ENCODE measurements around the gene CCDC15.

DNA sequence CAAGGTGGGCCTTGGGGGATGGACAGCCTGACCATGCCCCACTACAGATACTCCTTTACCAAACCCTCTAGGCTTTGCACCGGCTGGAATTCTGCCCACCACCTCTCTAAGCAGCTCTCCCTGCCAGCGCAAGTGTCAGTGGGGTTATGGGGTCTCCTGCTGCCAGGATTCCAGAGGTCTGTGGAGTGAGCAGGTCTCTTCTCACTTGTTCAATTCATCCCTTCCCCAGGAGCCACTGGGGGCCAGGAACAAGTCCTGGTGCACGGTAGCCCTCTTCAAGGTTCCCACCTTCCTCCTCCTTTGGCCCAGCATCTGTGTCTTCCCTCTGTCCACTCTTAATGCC is 30.5 kb downstream of the CCDC15 start:
- no peak for TF ChIP-seq RNF2 (IDR thresholded peaks at IDR 0.05; ENCODE audit: borderline replicate concordance, low read depth)
- TF ChIP-seq RAD21 (conservative IDR thresholded peaks at IDR 0.05 in 1 of 2, IDR thresholded peaks at IDR 0.05 in 1 of 2) = no peak
- no peak for TF ChIP-seq SMC3 (IDR thresholded peaks at IDR 0.05)
- no peak for TF ChIP-seq POLR2A (IDR thresholded peaks at IDR 0.05; ENCODE audit: low read length)
- TF ChIP-seq, protein P1, sequence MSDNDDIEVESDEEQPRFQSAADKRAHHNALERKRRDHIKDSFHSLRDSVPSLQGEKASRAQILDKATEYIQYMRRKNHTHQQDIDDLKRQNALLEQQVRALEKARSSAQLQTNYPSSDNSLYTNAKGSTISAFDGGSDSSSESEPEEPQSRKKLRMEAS (IDR thresholded peaks at IDR 0.05) = no peak
- no peak for TF ChIP-seq CTCF (IDR thresholded peaks at IDR 0.05)
- no peak for TF ChIP-seq CEBPB (IDR thresholded peaks at IDR 0.05)
- no peak for TF ChIP-seq KDM1A (IDR thresholded peaks at IDR 0.05; ENCODE audit: low read depth)
- TF ChIP-seq, protein P2, sequence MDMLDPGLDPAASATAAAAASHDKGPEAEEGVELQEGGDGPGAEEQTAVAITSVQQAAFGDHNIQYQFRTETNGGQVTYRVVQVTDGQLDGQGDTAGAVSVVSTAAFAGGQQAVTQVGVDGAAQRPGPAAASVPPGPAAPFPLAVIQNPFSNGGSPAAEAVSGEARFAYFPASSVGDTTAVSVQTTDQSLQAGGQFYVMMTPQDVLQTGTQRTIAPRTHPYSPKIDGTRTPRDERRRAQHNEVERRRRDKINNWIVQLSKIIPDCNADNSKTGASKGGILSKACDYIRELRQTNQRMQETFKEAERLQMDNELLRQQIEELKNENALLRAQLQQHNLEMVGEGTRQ (IDR thresholded peaks at IDR 0.05) = no peak
- TF ChIP-seq PHF8 (IDR thresholded peaks at IDR 0.05; ENCODE audit: borderline replicate concordance, low read depth) = no peak
- no peak for TF ChIP-seq RCOR1 (IDR thresholded peaks at IDR 0.05; ENCODE audit: low read depth, low read length)
- TF ChIP-seq EHF (CRISPR knock-in tag; IDR thresholded peaks at IDR 0.05) = no peak
